Activated T-helper 2 cell treated with anti-CD3 and anti-CD28 coated beads, Interferon-gamma antibody, Interleukin-2, Interleukin-4, amounts not matched to agents 10 μg/mL and 5 μg/mL and 100 μg/mL, durations not matched to agents 14 hours and 24 hours and 36 hours (primary cell): Measurements from ENCODE around the gene ELOVL6. TPM values are rescaled to one million over a fixed set of nuclear protein-coding genes. Genes with fewer than 3 reads are reported as not detected.
"Not testable (repeated sequence)": the region's sequence is repeated elsewhere in the genome, so short reads cannot be mapped to it uniquely, and the experiment has no call there.

Experiments used
- DNase-seq: peaks from one replicate; pipeline ENCODE4 v3.0.0; 2021; ENCODE audit warnings: low spot score
- H3K27ac Mint-ChIP-seq: one replicate; pipeline ENCODE4 v1.8.0; 2021; ENCODE audit warnings: mixed read lengths
- H3K27me3 Mint-ChIP-seq: one replicate; pipeline ENCODE4 v1.8.0; 2021; ENCODE audit warnings: low read depth, mixed read lengths
- H3K36me3 Mint-ChIP-seq: one replicate; pipeline ENCODE4 v1.8.0; 2021; ENCODE audit warnings: low read depth, mixed read lengths
- H3K4me1 Mint-ChIP-seq: one replicate; pipeline ENCODE4 v1.8.0; 2021; ENCODE audit warnings: low read depth, mixed read lengths
- H3K4me3 Mint-ChIP-seq: one replicate; pipeline ENCODE4 v1.8.0; 2021; ENCODE audit warnings: low read depth, mild to moderate bottlenecking, moderate library complexity, mixed read lengths
- H3K9me3 Mint-ChIP-seq: one replicate; pipeline ENCODE4 v1.8.0; 2021; ENCODE audit warnings: mixed read lengths
- intact Hi-C: fragments of 100-400 bp; cut with micrococcal nuclease; formaldehyde crosslinking; loops from one replicate; pipeline ENCODE4 v1.15.1; 2023
- total RNA-seq: library from RNA; stranded (reverse); gene quantifications from 2 replicates; pipeline ENCODE4 v1.2.3, GENCODE V29; 2022

The ELOVL6 gene
- total RNA-seq, 1 donor from 2014 or later = 15.0 TPM

GRCh38 chr4:110042545-110043517 lies 155.6 kb downstream of the ELOVL6 start:
- Mint-ChIP-seq H3K4me1 (peaks cover 2% of the 10 kb centered on the region), H3K27ac (no peak overlapping the region), H3K9me3 (no peaks in the 10 kb centered on the region), H3K36me3 (no peaks in the 10 kb centered on the region), H3K27me3 (peaks cover 21% of the 10 kb centered on the region), H3K4me3 (no peak overlapping the region)
- no peak for DNase-seq
- intact Hi-C loops = no loop called here

- no peaks in the 10 kb centered on the region for H3K36me3 Mint-ChIP-seq
- intact Hi-C loops = no loop called here
- H3K27ac Mint-ChIP-seq = no peak overlapping the region
- H3K9me3 Mint-ChIP-seq = no peaks in the 10 kb centered on the region
- peaks cover 29% of the 10 kb centered on the region for H3K27me3 Mint-ChIP-seq
- DNase-seq = no peak
- no peak overlapping the region for H3K4me3 Mint-ChIP-seq
- peaks cover 2% of the 10 kb centered on the region for H3K4me1 Mint-ChIP-seq
Measured at GRCh38 chr4:110041735-110042134, 156.7 kb downstream of the ELOVL6 start.

GRCh38 chr4:110039164-110039563 lies 159.3 kb downstream of the ELOVL6 start:
- H3K4me3 Mint-ChIP-seq, DNase-seq, H3K36me3 Mint-ChIP-seq, intact Hi-C loops, H3K4me1 Mint-ChIP-seq, H3K9me3 Mint-ChIP-seq, H3K27ac Mint-ChIP-seq: not testable (repeated sequence)
- H3K27me3 Mint-ChIP-seq = peaks cover 49% of the 10 kb centered on the region

- Mint-ChIP-seq H3K27ac (no peak overlapping the region), H3K9me3 (peaks cover 7% of the 10 kb centered on the region), H3K4me1 (peaks cover 7% of the 10 kb centered on the region), H3K36me3 (no peaks in the 10 kb centered on the region), H3K4me3 (no peak overlapping the region), H3K27me3 (peaks cover 35% of the 10 kb centered on the region)
- intact Hi-C loops = no loop called here
- DNase-seq = no peak
Measured at GRCh38 chr4:110034026-110034393, 164.4 kb downstream of the ELOVL6 start.

GRCh38 chr4:110033355-110034025 lies 164.9 kb downstream of the ELOVL6 start:
- intact Hi-C loops = no loop called here
- Mint-ChIP-seq H3K36me3 (no peaks in the 10 kb centered on the region), H3K4me1 (peaks cover 7% of the 10 kb centered on the region), H3K9me3 (peaks cover 7% of the 10 kb centered on the region), H3K27ac (no peak overlapping the region), H3K27me3 (peaks cover 33% of the 10 kb centered on the region), H3K4me3 (no peak overlapping the region)
- no peak for DNase-seq

GRCh38 chr4:110032603-110033002 lies 165.8 kb downstream of the ELOVL6 start:
- Mint-ChIP-seq H3K4me3 (no peak overlapping the region), H3K27me3 (peaks cover 33% of the 10 kb centered on the region), H3K27ac (no peak overlapping the region), H3K36me3 (no peaks in the 10 kb centered on the region), H3K4me1 (peaks cover 7% of the 10 kb centered on the region), H3K9me3 (peaks cover 7% of the 10 kb centered on the region)
- DNase-seq = no peak
- intact Hi-C loops = no loop called here

- intact Hi-C loops = no loop called here
- no peak overlapping the region for H3K4me3 Mint-ChIP-seq
- no peak overlapping the region for H3K27ac Mint-ChIP-seq
- peaks cover 2% of the 10 kb centered on the region for H3K4me1 Mint-ChIP-seq
- H3K9me3 Mint-ChIP-seq = no peaks in the 10 kb centered on the region
- no peaks in the 10 kb centered on the region for H3K36me3 Mint-ChIP-seq
- H3K27me3 Mint-ChIP-seq = peaks cover 29% of the 10 kb centered on the region
- no peak for DNase-seq
Measured at GRCh38 chr4:110025718-110026117, 172.7 kb downstream of the ELOVL6 start.

- intact Hi-C loops = no loop called here
- no peak overlapping the region for H3K4me3 Mint-ChIP-seq
- H3K9me3 Mint-ChIP-seq = no peaks in the 10 kb centered on the region
- H3K4me1 Mint-ChIP-seq = peaks cover 4% of the 10 kb centered on the region
- H3K27ac Mint-ChIP-seq = no peak overlapping the region
- H3K36me3 Mint-ChIP-seq = no peaks in the 10 kb centered on the region
- peaks cover 27% of the 10 kb centered on the region for H3K27me3 Mint-ChIP-seq
- no peak for DNase-seq
Measured at GRCh38 chr4:110025056-110025455, 173.4 kb downstream of the ELOVL6 start.

- Mint-ChIP-seq H3K9me3 (no peaks in the 10 kb centered on the region), H3K27ac (no peak overlapping the region), H3K27me3 (peaks cover 27% of the 10 kb centered on the region), H3K4me3 (no peak overlapping the region), H3K36me3 (no peaks in the 10 kb centered on the region), H3K4me1 (peaks cover 4% of the 10 kb centered on the region)
- no peak for DNase-seq
- intact Hi-C loops = no loop called here
Measured at GRCh38 chr4:110022457-110022856, 176.0 kb downstream of the ELOVL6 start.

GRCh38 chr4:110020646-110021443 lies 177.6 kb downstream of the ELOVL6 start:
- DNase-seq = no peak
- H3K4me3 Mint-ChIP-seq = no peak overlapping the region
- H3K36me3 Mint-ChIP-seq = no peaks in the 10 kb centered on the region
- intact Hi-C loops = no loop called here
- peaks cover 22% of the 10 kb centered on the region for H3K27me3 Mint-ChIP-seq
- no peaks in the 10 kb centered on the region for H3K9me3 Mint-ChIP-seq
- H3K4me1 Mint-ChIP-seq = peaks cover 4% of the 10 kb centered on the region
- no peak overlapping the region for H3K27ac Mint-ChIP-seq

GRCh38 chr4:110020139-110020538 lies 178.3 kb downstream of the ELOVL6 start:
- H3K4me3 Mint-ChIP-seq = no peak overlapping the region
- H3K4me1 Mint-ChIP-seq = peaks cover 4% of the 10 kb centered on the region
- H3K27ac Mint-ChIP-seq = no peak overlapping the region
- no peaks in the 10 kb centered on the region for H3K36me3 Mint-ChIP-seq
- H3K9me3 Mint-ChIP-seq = no peaks in the 10 kb centered on the region
- intact Hi-C loops = no loop called here
- DNase-seq = no peak
- peaks cover 19% of the 10 kb centered on the region for H3K27me3 Mint-ChIP-seq

- Mint-ChIP-seq H3K4me1 (peaks cover 4% of the 10 kb centered on the region), H3K9me3 (no peaks in the 10 kb centered on the region), H3K4me3 (no peak overlapping the region), H3K27me3 (peaks cover 13% of the 10 kb centered on the region), H3K36me3 (no peaks in the 10 kb centered on the region), H3K27ac (no peak overlapping the region)
- no peak for DNase-seq
- intact Hi-C loops = no loop called here
Measured at GRCh38 chr4:110019153-110019552, 179.3 kb downstream of the ELOVL6 start.
